HCT116 (cell line): ENCODE results near the gene RNU6-9. TPM values are rescaled to one million over a fixed set of nuclear protein-coding genes. Genes with fewer than 3 reads are reported as not detected.

Experiments used
- ATAC-seq: fragments of 200-7000 bp; cut with Tn5 transposase; 2 replicates; pipeline ENCODE4 v1.9.1; 2020; ENCODE audit warnings: mild to moderate bottlenecking, moderate library complexity
- BruUV-seq: library from RNA; stranded (reverse); fragments of 400-500 nt; replicated peaks from 2 replicates; lab custom pipeline; 2021; lab: Mats Ljungman, UMichigan
- CTCF ChIA-PET: fragments of 300-600 bp; sonication (Branson Sonifier 250); formaldehyde crosslinking; loops from one replicate; lab custom pipeline; 2021; ENCODE audit warnings: antibody characterized with exemption; lab: Charles Lee
- POLR2A ChIA-PET: fragments of 300-600, 350-600 bp; sonication (Branson Sonifier 250); formaldehyde crosslinking; loops from one replicate; lab custom pipeline; 2021; ENCODE audit warnings: antibody characterized with exemption; lab: Charles Lee
- RAD21 ChIA-PET, 2 experiments: fragments of 300-600 bp; sonication (Branson Sonifier 250); formaldehyde crosslinking; loops; one replicate each; lab custom pipeline; 2023; ENCODE audit warnings: low total read pairs in 2 of 2; ENCODE audit not compliant: uncharacterized antibody in 2 of 2, unreplicated experiment in 2 of 2, low non-redundant PET in 1 of 2; lab: Charles Lee
- DNase-seq: peaks from one replicate; pipeline ENCODE4 v3.0.0-alpha.2; 2010; ENCODE audit warnings: low read depth, low spot score
- H2AFZ ChIP-seq: fragments of 200-600 bp; shearing (Covaris generic), sonication (generic); 2 replicates; pipeline ENCODE4 v1.6.1; 2017; ENCODE audit warnings: low read depth, mixed run types, mixed read lengths, antibody characterized with exemption, low read length; ENCODE audit not compliant: poor library complexity, severe bottlenecking
- H3K27ac ChIP-seq: 2 replicates; pipeline ENCODE4 v1.5.1; 2012; ENCODE audit warnings: low read depth, low read length
- H3K27me3 ChIP-seq: fragments of 200-600 bp; sonication (generic); 2 replicates; pipeline ENCODE4 v1.6.1; 2016; ENCODE audit warnings: mixed run types, low read length, mixed read lengths; ENCODE audit not compliant: insufficient read depth
- H3K36me3 ChIP-seq, 2 experiments: fragments of 200-500 bp in 1 of 2; fragments of 200-600 bp in 1 of 2; sonication (Bioruptor generic) in 1 of 2; sonication (generic) in 1 of 2; 2 replicates each; pipeline versions ENCODE4 v1.5.1 to v1.6.1; 2014 to 2016; ENCODE audit warnings: low read length in 2 of 2, inconsistent platforms in 1 of 2, mixed read lengths in 1 of 2, mixed run types in 1 of 2; ENCODE audit not compliant: insufficient read depth in 2 of 2, control insufficient read depth in 1 of 2
- H3K4me1 ChIP-seq, 2 experiments: fragments of 200-600 bp in 1 of 2; sonication (generic) in 1 of 2; 2 replicates each; pipeline versions ENCODE4 v1.5.1 to v1.6.1; 2012 to 2017; ENCODE audit warnings: low read length in 2 of 2, inconsistent platforms in 1 of 2, mild to moderate bottlenecking in 1 of 2, mixed read lengths in 1 of 2, mixed run types in 1 of 2, moderate library complexity in 1 of 2; ENCODE audit not compliant: insufficient read depth in 2 of 2, control insufficient read depth in 1 of 2
- H3K4me2 ChIP-seq: fragments of 200-600 bp; sonication (generic); 2 replicates; pipeline ENCODE4 v1.6.1; 2017; ENCODE audit warnings: mixed run types, low read length, mixed read lengths
- H3K4me3 ChIP-seq, 2 experiments: fragments of 200-600 bp in 1 of 2; sonication (generic) in 1 of 2; replicated peaks in 1 of 2; 2 replicates each; pipeline ENCODE4 v1.5.1; 2011 to 2016; ENCODE audit warnings: low read length in 2 of 2, control low read depth in 1 of 2, low read depth in 1 of 2, mild to moderate bottlenecking in 1 of 2, mixed read lengths in 1 of 2, mixed run types in 1 of 2
- H3K79me2 ChIP-seq: fragments of 200-600 bp; sonication (generic); 2 replicates; pipeline ENCODE4 v1.6.1; 2017; ENCODE audit warnings: mild to moderate bottlenecking, mixed run types, low read length, moderate library complexity, mixed read lengths; ENCODE audit not compliant: insufficient read depth
- H3K9ac ChIP-seq: fragments of 200-600 bp; sonication (generic); 2 replicates; pipeline ENCODE4 v1.6.1; 2016; ENCODE audit warnings: low read length, mixed read lengths
- H3K9me2 ChIP-seq: fragments of 200-600 bp; sonication (generic), shearing (Covaris generic); 2 replicates; pipeline ENCODE4 v1.6.1; 2017; ENCODE audit warnings: mixed run types, mild to moderate bottlenecking, moderate library complexity; ENCODE audit not compliant: insufficient read depth
- H3K9me3 ChIP-seq, 2 experiments: fragments of 200-500 bp in 1 of 2; fragments of 200-600 bp in 1 of 2; sonication (Bioruptor generic) in 1 of 2; sonication (generic) in 1 of 2; 2 replicates each; pipeline ENCODE4 v1.6.1; 2014 to 2017; ENCODE audit warnings: low read length in 2 of 2, mixed read lengths in 2 of 2, inconsistent platforms in 1 of 2, low read depth in 1 of 2, mild to moderate bottlenecking in 1 of 2, mixed run types in 1 of 2, moderate library complexity in 1 of 2; ENCODE audit not compliant: control insufficient read depth in 1 of 2, insufficient read depth in 1 of 2
- H4K20me1 ChIP-seq: fragments of 200-600 bp; sonication (generic), shearing (Covaris generic); 2 replicates; pipeline ENCODE4 v1.6.1; 2017; ENCODE audit warnings: mixed run types, mild to moderate bottlenecking, moderate library complexity; ENCODE audit not compliant: insufficient read depth
- CBX3 ChIP-seq: IDR thresholded peaks from 2 replicates; pipeline ENCODE4 v1.6.1; 2012; ENCODE audit warnings: low read depth
- POLR2A ChIP-seq: IDR thresholded peaks from 2 replicates; pipeline ENCODE4 v1.7.0; 2011; ENCODE audit warnings: borderline replicate concordance; ENCODE audit not compliant: insufficient read depth, insufficient read length; ENCODE audit errors: extremely low read depth
- RAD21 ChIP-seq: IDR thresholded peaks from 2 replicates; pipeline ENCODE4 v1.6.1; 2012; ENCODE audit warnings: low read depth, mild to moderate bottlenecking
- TCF7L2 ChIP-seq: IDR thresholded peaks from 2 replicates; pipeline ENCODE4 v1.7.0; 2011; ENCODE audit warnings: borderline replicate concordance, inconsistent platforms; ENCODE audit not compliant: insufficient read depth, insufficient read length; ENCODE audit errors: extremely low read depth
- YY1 ChIP-seq: IDR thresholded peaks from 2 replicates; pipeline ENCODE4 v1.6.1; 2011; ENCODE audit warnings: low read length, low read depth, moderate library complexity, mild to moderate bottlenecking; ENCODE audit not compliant: insufficient replicate concordance; ENCODE audit errors: extremely low read depth
- ZNF274 ChIP-seq: fragments of 200-500 bp; sonication (Bioruptor generic); IDR thresholded peaks from 2 replicates; pipeline ENCODE4 v1.6.1; 2014; ENCODE audit warnings: mild to moderate bottlenecking, low read depth, low read length, inconsistent platforms
- intact Hi-C: fragments of 100-400 bp; cut with micrococcal nuclease; formaldehyde crosslinking; loops from 2 replicates; pipeline ENCODE4 v1.10.0; 2022
- total RNA-seq: library from RNA; stranded (reverse); gene quantifications from one replicate; pipeline ENCODE4 v1.2.1, GENCODE V29; 2021; ENCODE audit not compliant: unreplicated experiment

RNU6-9 gene
- total RNA-seq, 1 experiment from 2014 or later: not detected

- Histone ChIP-seq H3K9ac (no peak overlapping the region), H3K27me3 (no peaks in the 10 kb centered on the region), H3K9me2 (no peaks in the 10 kb centered on the region), H3K4me1 (peaks cover 20 to 46% of the 10 kb centered on the region in 2 experiments), H2AFZ (no peak overlapping the region), H3K4me3 (no peak overlapping the region), H3K4me2 (peak overlapping the region; percentile 99), H4K20me1 (no peaks in the 10 kb centered on the region), H3K79me2 (peaks cover 19% of the 10 kb centered on the region), H3K9me3 (no peaks in the 10 kb centered on the region), H3K36me3 (peaks cover 0 to 4% of the 10 kb centered on the region in 2 experiments; a peak in 1 of 4 replicates), H3K27ac (no peak overlapping the region; the same call in 1 of the 2 replicates)
- intact Hi-C loops: loop anchor here (2.0 to 10.0 kb wide), 2 partner anchors 13 to 257 kb away; no protein-coding TSS in a partner anchor
- POLR2A ChIA-PET: no interaction called here
- no peak for ATAC-seq
- no TSS peak for BruUV-seq
- CTCF ChIA-PET: no interaction called here
- TF ChIP-seq RAD21 (no peak), TCF7L2 (no peak), CBX3 (no peak), ZNF274 (no peak), POLR2A (no peak)
- DNase-seq: no peak
- RAD21 ChIA-PET: no interaction called here
These were observed 34.6 kb downstream of the RNU6-9 start for GRCh38 chr19:927780-928401.

DNA sequence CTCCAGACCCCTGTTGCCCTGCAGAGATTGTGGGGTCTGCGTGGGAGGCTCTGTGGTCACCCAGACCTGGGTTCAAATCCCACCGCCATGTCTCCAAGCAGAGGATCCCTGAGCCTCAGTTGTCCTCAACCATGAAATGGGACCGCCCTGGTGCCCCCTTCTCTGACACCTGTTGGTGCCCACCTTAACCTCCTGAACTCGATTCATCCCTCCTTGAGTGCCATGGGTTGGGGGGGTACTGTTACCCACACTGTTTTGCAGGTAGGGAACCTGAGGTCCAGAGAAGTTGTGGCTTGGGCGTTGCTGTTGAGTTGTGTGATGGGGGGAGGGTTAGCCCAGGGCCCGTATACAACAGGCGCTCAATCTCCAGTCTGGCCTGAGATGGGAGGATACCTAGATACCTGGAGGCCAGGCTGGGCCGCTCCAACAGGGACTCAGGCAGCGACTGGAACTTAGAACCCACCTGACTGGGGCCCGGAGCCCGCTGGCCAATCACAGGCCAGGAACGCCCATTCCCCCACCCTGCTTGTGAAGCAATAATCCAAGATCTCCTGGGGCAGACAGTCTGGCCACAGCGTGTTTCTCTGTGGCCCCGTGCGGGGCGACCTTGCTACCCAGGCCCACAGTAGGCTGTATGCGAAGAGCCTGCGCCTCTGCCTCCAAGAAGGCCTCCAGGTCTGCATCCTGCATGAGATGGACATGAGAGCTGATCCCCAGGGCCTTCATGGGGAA, 35.4 kb downstream of the RNU6-9 start:
- intact Hi-C loops: loop anchor here (10.0 kb wide), 1 partner anchor 256 kb away; no protein-coding TSS in a partner anchor

More for the DNA sequence above, 35.4 kb downstream of the RNU6-9 start:
- Histone ChIP-seq H3K27me3 (no peaks in the 10 kb centered on the region), H3K9ac (no peak overlapping the region), H3K27ac (no peak overlapping the region; the same call in 1 of the 2 replicates), H3K4me2 (peak overlapping the region; percentile 99; the same call in 1 of the 2 replicates), H4K20me1 (no peaks in the 10 kb centered on the region), H3K4me3 (no peak overlapping the region), H3K9me2 (no peaks in the 10 kb centered on the region), H3K9me3 (no peaks in the 10 kb centered on the region), H3K36me3 (peaks cover 0 to 4% of the 10 kb centered on the region in 2 experiments; a peak in 1 of 4 replicates), H3K79me2 (peaks cover 19% of the 10 kb centered on the region), H2AFZ (no peak overlapping the region)
- RAD21 ChIA-PET: no interaction called here
- TSS peak; percentile 30 for BruUV-seq
- ATAC-seq: no peak
- no peak for TF ChIP-seq YY1
- TF ChIP-seq, all 23 proteins: peak for 0
- POLR2A ChIA-PET: interaction anchor here (0.6 kb wide), 1 partner anchor 252 kb away, joined by 7 read pairs; no protein-coding TSS in a partner anchor
- DNase-seq: no peak
- CTCF ChIA-PET: no interaction called here
- H3K4me1 ChIP-seq: peaks cover 28 to 48% of the 10 kb centered on the region in 2 experiments
